DND-41 (cell line): ENCODE results near the gene ISYNA1.

ENCODE experiments used
- CTCF ChIP-seq: IDR thresholded peaks from 2 replicates; pipeline ENCODE4 v1.5.1; 2012; ENCODE audit warnings: borderline replicate concordance, low read length, moderate library complexity, mild to moderate bottlenecking; ENCODE audit not compliant: poor library complexity, severe bottlenecking; ENCODE audit errors: extremely low read depth
- EZH2 ChIP-seq: IDR thresholded peaks from 3 replicates; pipeline ENCODE4 v1.6.1; 2012; ENCODE audit warnings: borderline replicate concordance, low read depth, mild to moderate bottlenecking, moderate library complexity, low read length, inconsistent platforms; ENCODE audit not compliant: severe bottlenecking

- TF ChIP-seq EZH2 (no peak), CTCF (no peak)
Measured at GRCh38 chr19:18392926-18393325, 45.0 kb downstream of the ISYNA1 start.
